Activated CD4-positive, alpha-beta memory T cell treated with anti-CD3 and anti-CD28 coated beads, Interleukin-2, amount 10 ng/mL, durations not matched to agents 7 days and 5 days (primary cell): ENCODE data around the gene KIAA1217. TPM values are rescaled to one million over a fixed set of nuclear protein-coding genes. Genes with fewer than 3 reads are reported as not detected.

Source experiments
- CTCF ChIA-PET: fragments of 350-600 bp; sonication (Branson Sonifier 250); formaldehyde crosslinking; loops from one replicate; lab custom pipeline; 2021; ENCODE audit warnings: antibody characterized with exemption, inconsistent platforms; lab: Charles Lee
- POLR2A ChIA-PET: fragments of 350-600 bp; sonication (Branson Sonifier 250); formaldehyde crosslinking; loops from one replicate; lab custom pipeline; 2021; ENCODE audit warnings: antibody characterized with exemption; lab: Charles Lee
- DNase-seq: peaks from one replicate; pipeline ENCODE4 v3.0.0-alpha.2; 2020
- H3K27ac Mint-ChIP-seq: one replicate; pipeline ENCODE4 v1.8.0; 2021; ENCODE audit warnings: mild to moderate bottlenecking, mixed read lengths
- H3K27me3 Mint-ChIP-seq: one replicate; pipeline ENCODE4 v1.8.0; 2021; ENCODE audit warnings: mixed read lengths
- H3K36me3 Mint-ChIP-seq: one replicate; pipeline ENCODE4 v1.8.0; 2021; ENCODE audit warnings: low read depth, mixed read lengths
- H3K4me1 Mint-ChIP-seq: one replicate; pipeline ENCODE4 v1.8.0; 2021; ENCODE audit warnings: mixed read lengths
- H3K4me3 Mint-ChIP-seq: one replicate; pipeline ENCODE4 v1.8.0; 2021; ENCODE audit warnings: mild to moderate bottlenecking, mixed read lengths
- H3K9me3 Mint-ChIP-seq: one replicate; pipeline ENCODE4 v1.8.0; 2021; ENCODE audit warnings: mixed read lengths
- total RNA-seq, 2 experiments: library from RNA; stranded (reverse); gene quantifications; one replicate each; pipeline ENCODE4 v1.2.3, GENCODE V29; 2021

Gene KIAA1217
- total RNA-seq, 2 experiments from 2014 or later = 2.0 TPM

- no peak for DNase-seq
- no peaks in the 10 kb centered on the region for H3K36me3 Mint-ChIP-seq
- ChIA-PET POLR2A (no interaction called here), CTCF (interaction anchor here (0.6 to 5.7 kb wide), 3 partner anchors 11 to 72 kb away, joined by 3 to 33 read pairs (median 5); no protein-coding TSS in a partner anchor)
- H3K4me1 Mint-ChIP-seq = no peaks in the 10 kb centered on the region
- peaks cover 8% of the 10 kb centered on the region for H3K27me3 Mint-ChIP-seq
- H3K9me3 Mint-ChIP-seq = no peaks in the 10 kb centered on the region
- no peak overlapping the region for H3K4me3 Mint-ChIP-seq
- no peak overlapping the region for H3K27ac Mint-ChIP-seq
These were observed 294.0 kb downstream of the KIAA1217 start for GRCh38 chr10:24502801-24503460.

GRCh38 chr10:24503461-24504320 lies 294.8 kb downstream of the KIAA1217 start:
- CTCF ChIA-PET = interaction anchor here (1.1 to 5.7 kb wide), 6 partner anchors 12 to 144 kb away, joined by 3 to 33 read pairs (median 5); no protein-coding TSS in a partner anchor
- POLR2A ChIA-PET = no interaction called here
- Mint-ChIP-seq H3K36me3 (no peaks in the 10 kb centered on the region), H3K4me3 (no peak overlapping the region), H3K27ac (no peak overlapping the region), H3K27me3 (peaks cover 5% of the 10 kb centered on the region), H3K4me1 (no peaks in the 10 kb centered on the region), H3K9me3 (no peaks in the 10 kb centered on the region)
- peak; percentile 51 for DNase-seq

DNA sequence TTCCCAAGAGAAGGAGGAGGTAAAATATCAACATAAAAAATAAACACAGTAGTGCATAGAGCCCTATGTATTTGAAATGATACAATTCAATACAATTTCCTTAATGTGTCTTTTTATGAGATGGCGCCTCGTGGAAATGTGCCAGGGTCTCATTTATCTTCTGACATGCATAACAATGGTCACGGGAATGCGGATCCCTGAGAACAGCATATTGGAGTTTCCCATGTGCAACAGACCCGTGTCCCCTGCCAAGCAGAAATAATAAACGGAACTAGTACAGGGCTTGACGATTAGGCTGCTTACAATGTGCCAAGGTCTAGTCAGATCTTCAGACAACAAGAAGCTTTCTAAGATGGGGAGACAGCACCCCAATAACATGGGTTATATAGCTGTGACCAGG lies 296.8 kb downstream of the KIAA1217 start:
- H3K4me3 Mint-ChIP-seq = no peak overlapping the region
- ChIA-PET POLR2A (no interaction called here), CTCF (interaction anchor here (1.1 to 5.7 kb wide), 2 partner anchors 13 to 512 kb away, joined by 6 to 33 read pairs; no protein-coding TSS in a partner anchor)
- H3K27ac Mint-ChIP-seq = no peak overlapping the region
- H3K4me1 Mint-ChIP-seq = no peaks in the 10 kb centered on the region
- H3K27me3 Mint-ChIP-seq = peaks cover 10% of the 10 kb centered on the region
- DNase-seq = no peak
- no peaks in the 10 kb centered on the region for H3K36me3 Mint-ChIP-seq
- no peaks in the 10 kb centered on the region for H3K9me3 Mint-ChIP-seq

DNA sequence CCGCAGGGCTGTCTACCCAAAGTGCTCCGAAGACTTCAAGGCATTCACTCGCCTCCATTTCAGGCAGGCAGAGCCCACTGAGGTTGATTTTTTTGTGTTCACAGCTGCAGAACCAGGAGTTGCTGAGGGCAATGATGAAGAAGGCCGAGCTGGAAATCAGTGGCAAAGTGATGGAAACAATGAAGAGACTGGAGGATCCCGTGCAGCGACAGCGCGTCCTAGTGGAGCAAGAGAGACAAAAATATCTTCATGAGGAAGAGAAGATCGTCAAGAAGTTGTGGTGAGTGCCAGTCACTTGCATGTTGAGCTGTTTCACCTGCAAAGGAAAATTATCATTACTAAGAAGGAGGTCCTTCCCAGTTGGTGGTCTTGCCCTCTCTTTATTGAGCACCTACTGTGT lies 304.2 kb downstream of the KIAA1217 start:
- ChIA-PET CTCF (interaction anchor here (0.6 kb wide), 1 partner anchor 954 kb away, joined by 4 read pairs; no protein-coding TSS in a partner anchor), POLR2A (no interaction called here)
- H3K36me3 Mint-ChIP-seq = no peaks in the 10 kb centered on the region
- H3K4me3 Mint-ChIP-seq = no peak overlapping the region
- H3K9me3 Mint-ChIP-seq = no peaks in the 10 kb centered on the region
- no peak for DNase-seq
- H3K27ac Mint-ChIP-seq = no peak overlapping the region
- H3K27me3 Mint-ChIP-seq = peaks cover 5% of the 10 kb centered on the region
- H3K4me1 Mint-ChIP-seq = no peaks in the 10 kb centered on the region

- DNase-seq = no peak
- Mint-ChIP-seq H3K27me3 (no peaks in the 10 kb centered on the region), H3K4me3 (no peak overlapping the region), H3K4me1 (peaks cover 6% of the 10 kb centered on the region), H3K9me3 (no peaks in the 10 kb centered on the region), H3K27ac (no peak overlapping the region), H3K36me3 (no peaks in the 10 kb centered on the region)
- POLR2A ChIA-PET = no interaction called here
- CTCF ChIA-PET = no interaction called here
These were observed 306.5 kb downstream of the KIAA1217 start for GRCh38 chr10:24515481-24515880.

DNA sequence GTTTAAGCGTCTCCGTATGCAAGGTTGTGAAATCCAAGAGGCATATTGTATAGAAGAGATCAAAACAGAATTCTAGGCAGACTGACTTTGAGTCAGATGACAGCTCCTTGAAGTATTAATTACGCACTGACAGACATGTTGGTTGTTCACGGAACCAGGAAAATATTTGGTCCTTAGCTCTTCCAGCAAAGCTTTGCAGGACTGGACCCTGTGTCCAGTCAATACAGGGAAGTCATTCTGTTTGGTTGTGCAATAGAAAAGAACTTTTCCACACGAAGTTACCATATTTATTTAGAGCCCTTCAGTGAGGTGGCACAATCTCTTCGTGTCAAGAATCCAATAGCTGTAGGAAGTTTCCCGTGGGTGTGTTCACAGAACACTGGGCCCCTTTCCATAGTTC lies 309.5 kb downstream of the KIAA1217 start:
- no peak for DNase-seq
- H3K27me3 Mint-ChIP-seq = no peaks in the 10 kb centered on the region
- peaks cover 6% of the 10 kb centered on the region for H3K4me1 Mint-ChIP-seq
- H3K27ac Mint-ChIP-seq = no peak overlapping the region
- POLR2A ChIA-PET = no interaction called here
- no peaks in the 10 kb centered on the region for H3K36me3 Mint-ChIP-seq
- CTCF ChIA-PET = interaction anchor here (0.5 to 4.7 kb wide), 11 partner anchors 14 to 1226 kb away, joined by 3 to 33 read pairs (median 3); no protein-coding TSS in a partner anchor
- H3K9me3 Mint-ChIP-seq = no peaks in the 10 kb centered on the region
- no peak overlapping the region for H3K4me3 Mint-ChIP-seq

DNA sequence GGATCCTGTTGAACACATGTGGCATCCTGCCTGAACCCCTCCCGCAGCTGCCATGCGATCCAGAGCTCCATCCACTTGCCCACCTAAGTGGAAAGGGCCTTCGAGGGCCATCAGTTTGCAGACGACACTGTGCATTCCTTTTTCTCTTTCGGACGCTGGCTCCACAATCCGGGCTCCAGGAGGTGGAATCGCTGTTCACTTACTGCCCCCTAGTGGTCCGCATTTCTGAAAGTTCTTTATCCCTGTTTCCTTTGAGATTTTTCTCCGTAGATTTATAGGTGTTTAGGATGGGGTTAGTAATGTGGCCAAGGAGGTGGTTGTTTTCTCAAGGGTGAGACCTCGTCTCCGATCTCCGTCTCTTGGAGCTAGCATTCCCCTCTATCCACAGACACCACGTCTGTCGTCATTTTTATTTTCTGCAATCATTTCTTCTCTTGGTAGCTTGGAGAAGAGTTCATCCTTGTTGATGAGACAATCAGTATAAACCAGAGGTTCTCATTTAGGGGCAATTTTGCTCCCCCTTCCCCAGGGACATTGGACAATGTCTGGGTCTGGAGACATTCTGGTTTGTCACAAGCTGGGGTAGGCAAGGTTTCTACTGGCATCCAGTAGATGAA lies 310.2 kb downstream of the KIAA1217 start:
- ChIA-PET CTCF (interaction anchor here (0.7 to 4.7 kb wide), 13 partner anchors 9 to 525 kb away, joined by 3 to 33 read pairs (median 4); no protein-coding TSS in a partner anchor), POLR2A (no interaction called here)
- no peaks in the 10 kb centered on the region for H3K27me3 Mint-ChIP-seq
- no peak overlapping the region for H3K27ac Mint-ChIP-seq
- H3K36me3 Mint-ChIP-seq = no peaks in the 10 kb centered on the region
- no peaks in the 10 kb centered on the region for H3K9me3 Mint-ChIP-seq
- H3K4me1 Mint-ChIP-seq = peaks cover 6% of the 10 kb centered on the region
- H3K4me3 Mint-ChIP-seq = no peak overlapping the region
- peak; percentile 38 for DNase-seq

DNA sequence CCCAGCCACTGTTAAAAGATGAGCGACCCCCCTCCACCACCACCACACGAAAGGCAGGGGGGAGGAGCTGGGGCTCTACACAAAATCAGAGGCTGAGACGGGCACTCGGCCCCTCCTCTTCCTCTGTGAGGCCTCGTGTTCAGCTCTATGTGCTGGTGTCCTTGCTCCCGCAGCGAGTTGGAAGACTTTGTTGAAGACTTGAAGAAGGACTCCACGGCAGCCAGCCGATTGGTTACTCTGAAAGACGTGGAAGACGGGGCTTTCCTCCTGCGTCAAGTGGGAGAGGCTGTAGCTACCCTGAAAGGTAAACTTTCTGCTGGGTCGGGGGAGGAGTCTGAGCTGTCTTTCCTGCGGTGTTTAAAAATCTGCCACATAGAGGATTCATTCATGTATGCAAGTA lies 311.0 kb downstream of the KIAA1217 start:
- Mint-ChIP-seq H3K27me3 (no peaks in the 10 kb centered on the region), H3K27ac (no peak overlapping the region)
- POLR2A ChIA-PET = no interaction called here

GRCh38 chr10:24524314-24524713 lies 315.4 kb downstream of the KIAA1217 start:
- Mint-ChIP-seq H3K4me1 (peaks cover 3% of the 10 kb centered on the region), H3K4me3 (no peak overlapping the region), H3K27ac (no peak overlapping the region), H3K27me3 (no peaks in the 10 kb centered on the region), H3K9me3 (no peaks in the 10 kb centered on the region), H3K36me3 (no peaks in the 10 kb centered on the region)
- CTCF ChIA-PET = interaction anchor here (0.6 kb wide), 1 partner anchor 1368 kb away, joined by 4 read pairs; no protein-coding TSS in a partner anchor
- POLR2A ChIA-PET = no interaction called here
- no peak for DNase-seq

More for the DNA sequence above, 311.0 kb downstream of the KIAA1217 start:
- Mint-ChIP-seq H3K4me1 (peaks cover 6% of the 10 kb centered on the region), H3K36me3 (no peaks in the 10 kb centered on the region), H3K4me3 (no peak overlapping the region), H3K9me3 (no peaks in the 10 kb centered on the region)
- CTCF ChIA-PET = interaction anchor here (0.7 to 4.7 kb wide), 7 partner anchors 8 to 259 kb away, joined by 3 to 33 read pairs (median 4); no protein-coding TSS in a partner anchor
- peak; percentile 22 for DNase-seq

DNA sequence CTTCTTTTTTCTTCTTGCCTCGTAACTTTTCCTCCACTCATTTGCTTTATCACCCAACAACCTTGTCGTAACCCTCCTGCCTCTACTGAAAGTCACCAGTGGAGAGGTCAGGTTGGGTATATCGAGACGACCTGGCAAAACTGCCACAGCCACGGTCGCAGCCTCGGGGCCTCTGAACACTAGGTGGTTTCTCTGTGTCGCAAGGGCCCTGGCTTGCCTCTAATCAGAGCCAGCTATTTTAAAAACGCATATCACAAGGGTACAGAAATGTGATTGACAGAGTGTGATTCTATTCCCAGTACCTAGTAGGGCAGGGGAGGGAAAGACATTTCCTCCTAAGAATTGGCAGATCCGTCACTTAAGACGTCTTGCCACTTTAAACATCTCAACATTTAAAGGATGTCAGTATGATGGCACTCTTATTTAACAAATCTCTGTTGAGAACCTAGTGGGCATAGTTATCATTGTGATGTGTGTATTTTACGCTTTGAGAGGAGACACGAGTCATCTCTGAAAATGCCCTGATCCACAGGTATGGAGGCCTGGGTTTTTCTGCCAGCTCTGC lies 317.2 kb downstream of the KIAA1217 start:
- Mint-ChIP-seq H3K36me3 (no peaks in the 10 kb centered on the region), H3K27ac (no peak overlapping the region), H3K27me3 (no peaks in the 10 kb centered on the region), H3K4me1 (no peaks in the 10 kb centered on the region), H3K9me3 (no peaks in the 10 kb centered on the region), H3K4me3 (no peak overlapping the region)
- CTCF ChIA-PET = no interaction called here
- no peak for DNase-seq
- POLR2A ChIA-PET = no interaction called here

GRCh38 chr10:24528946-24529345 lies 320.0 kb downstream of the KIAA1217 start:
- Mint-ChIP-seq H3K27me3 (no peaks in the 10 kb centered on the region), H3K4me3 (no peak overlapping the region), H3K36me3 (no peaks in the 10 kb centered on the region), H3K27ac (no peak overlapping the region), H3K9me3 (no peaks in the 10 kb centered on the region), H3K4me1 (no peaks in the 10 kb centered on the region)
- POLR2A ChIA-PET = no interaction called here
- CTCF ChIA-PET = interaction anchor here (1.4 kb wide), 2 partner anchors 9 to 28 kb away, joined by 3 to 6 read pairs; no protein-coding TSS in a partner anchor
- DNase-seq = no peak

DNA sequence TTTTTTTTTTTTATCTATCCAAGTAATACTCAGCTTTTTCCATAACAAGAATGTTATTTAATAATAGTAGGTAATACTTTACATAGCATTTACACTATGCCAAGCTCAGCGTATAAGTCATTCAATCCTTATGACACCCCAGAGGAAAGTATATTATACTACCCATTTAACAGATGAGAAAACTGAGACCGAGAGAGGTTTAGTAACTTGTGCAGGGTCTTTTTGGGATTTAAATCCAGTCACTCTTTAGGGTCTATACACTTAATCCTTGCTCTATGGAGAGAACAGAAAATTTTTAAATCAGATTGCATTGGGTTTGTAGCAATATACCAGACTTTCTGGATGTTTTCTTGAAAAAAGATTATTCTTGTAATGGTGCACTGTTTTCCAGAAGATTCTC lies 322.5 kb downstream of the KIAA1217 start:
- Mint-ChIP-seq H3K4me3 (no peak overlapping the region), H3K27me3 (no peaks in the 10 kb centered on the region), H3K36me3 (no peaks in the 10 kb centered on the region), H3K9me3 (no peaks in the 10 kb centered on the region), H3K27ac (no peak overlapping the region), H3K4me1 (no peaks in the 10 kb centered on the region)
- ChIA-PET POLR2A (no interaction called here), CTCF (no interaction called here)
- DNase-seq = no peak
